Esophagus squamous epithelium (tissue), 4 donors: ENCODE measurements around the gene SPON1.

Experiments used
- CTCF ChIP-seq, 6 experiments: fragments of 450-650 bp in 4 of 6; fragments of 200-600 bp in 2 of 6; sonication (generic) in 2 of 6; IDR thresholded peaks; one replicate each; pipeline ENCODE4 v1.5.1; 2016 to 2019; ENCODE audit warnings: antibody characterized with exemption in 6 of 6, mild to moderate bottlenecking in 4 of 6, moderate library complexity in 4 of 6
- POLR2A ChIP-seq, 4 donors: fragments of 450-650 bp; IDR thresholded peaks; one replicate each; pipeline ENCODE4 v1.6.1; 2017; ENCODE audit warnings: antibody characterized with exemption in 4 of 4, mild to moderate bottlenecking in 4 of 4, moderate library complexity in 3 of 4

GRCh38 chr11:14182833-14183364 lies 220.4 kb downstream of the SPON1 start:
- TF ChIP-seq POLR2A (IDR thresholded peaks at IDR 0.05) = no peak
- no peak for TF ChIP-seq CTCF (IDR thresholded peaks at IDR 0.05)
